WERI-Rb-1 (cell line): ENCODE results near the gene GIPC1.

Experiments
- DNase-seq: peaks from one replicate; pipeline ENCODE4 v3.0.0-alpha.2; 2020
- H3K27ac ChIP-seq: fragments of 250-450 bp; sonication (Bioruptor Pico); 2 replicates; pipeline ENCODE4 v1.5.1; 2020; ENCODE audit warnings: mild to moderate bottlenecking, moderate library complexity
- H3K27me3 ChIP-seq: fragments of 250-450 bp; sonication (Bioruptor Pico); 2 replicates; pipeline ENCODE4 v1.5.1; 2021; ENCODE audit warnings: mild to moderate bottlenecking, low read depth, moderate library complexity; ENCODE audit not compliant: insufficient read depth, severe bottlenecking
- H3K36me3 ChIP-seq: fragments of 250-450 bp; sonication (Bioruptor Pico); 2 replicates; pipeline ENCODE4 v1.5.1; 2020; ENCODE audit warnings: mild to moderate bottlenecking, moderate library complexity
- H3K4me3 ChIP-seq: 2 replicates; pipeline ENCODE4 v1.5.1; 2011; ENCODE audit warnings: low read depth, mild to moderate bottlenecking, control low read depth, low read length
- H3K9me3 ChIP-seq: fragments of 250-450 bp; sonication (Bioruptor Pico); 2 replicates; pipeline ENCODE4 v1.5.1; 2021; ENCODE audit warnings: mild to moderate bottlenecking, moderate library complexity; ENCODE audit not compliant: severe bottlenecking
- TF ChIP-seq, protein P1 (sequence below): IDR thresholded peaks from 2 replicates; pipeline ENCODE4 v1.5.1; 2011; ENCODE audit warnings: low read depth, mild to moderate bottlenecking, control low read depth, inconsistent platforms, low read length

GIPC1 gene

GRCh38 chr19:14516048-14516534 lies 20.2 kb upstream of the GIPC1 start:
- DNase-seq = no peak
- Histone ChIP-seq H3K9me3 (no peaks in the 10 kb centered on the region), H3K36me3 (peaks cover 40% of the 10 kb centered on the region), H3K27me3 (no peaks in the 10 kb centered on the region), H3K27ac (no peak overlapping the region), H3K4me3 (no peak overlapping the region)
- TF ChIP-seq, protein P1, sequence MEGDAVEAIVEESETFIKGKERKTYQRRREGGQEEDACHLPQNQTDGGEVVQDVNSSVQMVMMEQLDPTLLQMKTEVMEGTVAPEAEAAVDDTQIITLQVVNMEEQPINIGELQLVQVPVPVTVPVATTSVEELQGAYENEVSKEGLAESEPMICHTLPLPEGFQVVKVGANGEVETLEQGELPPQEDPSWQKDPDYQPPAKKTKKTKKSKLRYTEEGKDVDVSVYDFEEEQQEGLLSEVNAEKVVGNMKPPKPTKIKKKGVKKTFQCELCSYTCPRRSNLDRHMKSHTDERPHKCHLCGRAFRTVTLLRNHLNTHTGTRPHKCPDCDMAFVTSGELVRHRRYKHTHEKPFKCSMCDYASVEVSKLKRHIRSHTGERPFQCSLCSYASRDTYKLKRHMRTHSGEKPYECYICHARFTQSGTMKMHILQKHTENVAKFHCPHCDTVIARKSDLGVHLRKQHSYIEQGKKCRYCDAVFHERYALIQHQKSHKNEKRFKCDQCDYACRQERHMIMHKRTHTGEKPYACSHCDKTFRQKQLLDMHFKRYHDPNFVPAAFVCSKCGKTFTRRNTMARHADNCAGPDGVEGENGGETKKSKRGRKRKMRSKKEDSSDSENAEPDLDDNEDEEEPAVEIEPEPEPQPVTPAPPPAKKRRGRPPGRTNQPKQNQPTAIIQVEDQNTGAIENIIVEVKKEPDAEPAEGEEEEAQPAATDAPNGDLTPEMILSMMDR = 0 out of 2 replicates have a peak, but pooled peaks have one; percentile 14

- DNase-seq = no peak
- Histone ChIP-seq H3K9me3 (no peaks in the 10 kb centered on the region), H3K27ac (no peak overlapping the region), H3K4me3 (no peak overlapping the region), H3K27me3 (no peaks in the 10 kb centered on the region), H3K36me3 (peaks cover 40% of the 10 kb centered on the region)
- TF ChIP-seq, protein P1 = no peak
Observed at GRCh38 chr19:14515501-14516047, 19.6 kb upstream of the GIPC1 start.

- H3K36me3 ChIP-seq = peaks cover 40% of the 10 kb centered on the region
- H3K9me3 ChIP-seq = no peaks in the 10 kb centered on the region
- H3K27me3 ChIP-seq = no peaks in the 10 kb centered on the region
- TF ChIP-seq, protein P1 = no peak
- DNase-seq = no peak
- H3K27ac ChIP-seq = no peak overlapping the region
- no peak overlapping the region for H3K4me3 ChIP-seq
Observed at GRCh38 chr19:14514215-14514863, 18.4 kb upstream of the GIPC1 start.

DNA sequence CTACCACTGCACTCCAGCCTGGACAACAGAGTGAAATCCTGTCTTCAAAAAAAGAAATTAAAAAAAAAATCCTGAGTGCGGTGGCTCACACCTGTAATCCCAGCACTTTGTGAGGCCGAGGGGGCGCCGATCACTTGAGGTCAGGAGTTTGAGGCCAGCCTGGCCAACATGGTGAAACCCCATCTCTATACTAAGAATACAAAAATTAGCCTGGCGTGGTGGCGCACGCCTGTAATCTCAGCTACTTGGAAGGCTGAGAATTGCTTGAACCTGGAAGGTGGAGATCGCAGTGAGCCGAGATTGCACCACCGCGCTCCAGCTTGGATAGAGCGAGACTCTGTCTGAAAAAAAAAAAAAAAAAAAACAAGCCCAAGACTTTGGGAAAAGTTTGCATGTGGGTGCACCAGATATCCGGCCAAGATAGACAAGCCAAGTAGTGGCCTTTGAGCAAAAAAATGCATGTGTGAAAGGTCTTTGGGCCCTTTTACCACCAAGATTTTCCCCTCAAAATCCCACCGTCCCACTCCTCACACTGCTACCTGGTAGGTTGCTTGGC lies 16.6 kb upstream of the GIPC1 start:
- H3K36me3 ChIP-seq = peaks cover 40% of the 10 kb centered on the region
- no peak overlapping the region for H3K27ac ChIP-seq
- no peak for DNase-seq
- TF ChIP-seq, protein P1 = no peak
- no peaks in the 10 kb centered on the region for H3K27me3 ChIP-seq
- H3K4me3 ChIP-seq = no peak overlapping the region
- H3K9me3 ChIP-seq = no peaks in the 10 kb centered on the region

DNA sequence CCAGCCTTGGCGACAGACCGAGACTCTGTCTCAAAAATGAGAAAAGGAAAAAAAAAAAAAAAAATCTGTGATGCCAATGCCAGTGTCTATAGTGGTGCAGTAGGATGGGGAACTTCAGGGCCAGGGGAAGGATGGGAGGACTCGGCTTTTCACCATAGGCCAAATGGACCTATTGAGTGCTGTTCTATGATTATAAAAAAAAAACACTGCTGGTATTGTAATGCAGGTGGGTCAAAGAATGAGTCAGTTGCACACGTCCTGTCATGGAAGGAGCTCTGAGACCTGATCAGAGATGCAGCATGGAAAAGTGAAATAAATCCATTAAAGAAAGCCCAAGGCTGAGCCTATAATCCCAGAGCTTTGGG lies 15.3 kb upstream of the GIPC1 start:
- no peak overlapping the region for H3K4me3 ChIP-seq
- H3K27me3 ChIP-seq = no peaks in the 10 kb centered on the region
- H3K9me3 ChIP-seq = no peaks in the 10 kb centered on the region
- no peak overlapping the region for H3K27ac ChIP-seq
- DNase-seq = no peak
- H3K36me3 ChIP-seq = peaks cover 31% of the 10 kb centered on the region
- TF ChIP-seq, protein P1 = no peak
